Measurements from ENCODE around the gene CCHCR1.

CCHCR1 gene

GRCh38 chr6:31161216-31162126, 3.9 kb upstream of the CCHCR1 start:
- WGBS: 88% methylated on average over 19 of the region's 19 CpGs
- Histone ChIP-seq H3K27me3 (ENCODE audit: insufficient read depth, low read length) (peaks cover 4% of the 10 kb centered on the region; the same call in 1 of the 2 replicates), H3K36me3 (ENCODE audit: insufficient read depth, low read length) (peaks cover 51% of the 10 kb centered on the region), H3K4me3 (ENCODE audit: low read length) (no peak overlapping the region), H3K27ac (ENCODE audit: low read depth, low read length) (peak overlapping the region; percentile 44; the same call in 1 of the 2 replicates), H3K4me1 (ENCODE audit: insufficient read depth, low read length) (peaks cover 19% of the 10 kb centered on the region; the same call in 1 of the 2 replicates), H3K9ac (ENCODE audit: low read depth, low read length) (no peak overlapping the region), H3K9me3 (ENCODE audit: insufficient read depth, low read depth, low read length) (no peaks in the 10 kb centered on the region)

- 6% methylated on average over 35 of the region's 35 CpGs for WGBS
- H3K4me3 ChIP-seq (ENCODE audit: low read length): peak overlapping the region; percentile 80
- H3K4me1 ChIP-seq (ENCODE audit: insufficient read depth, low read length): peaks cover 12% of the 10 kb centered on the region; the same call in 1 of the 2 replicates
- no peak overlapping the region; the same call in 1 of the 2 replicates for H3K27ac ChIP-seq (ENCODE audit: low read depth, low read length)
- H3K9ac ChIP-seq (ENCODE audit: low read depth, low read length): peak overlapping the region; percentile 48; the same call in 1 of the 2 replicates
- H3K9me3 ChIP-seq (ENCODE audit: insufficient read depth, low read depth, low read length): no peaks in the 10 kb centered on the region
- H3K36me3 ChIP-seq (ENCODE audit: insufficient read depth, low read length): peaks cover 53% of the 10 kb centered on the region
- H3K27me3 ChIP-seq (ENCODE audit: insufficient read depth, low read length): peaks cover 4% of the 10 kb centered on the region; the same call in 1 of the 2 replicates
These were observed 1.6 kb upstream of the CCHCR1 start for GRCh38 chr6:31158863-31159855.

GRCh38 chr6:31158140-31158862, 699 bp upstream of the CCHCR1 start, which contains the start of gene TCF19:
TSS of gene TCF19 (plus strand) at chr6:31158589. CDS start at chr6:31159470, 881 bp downstream.
- H3K27ac ChIP-seq (ENCODE audit: low read depth, low read length): peak within 1 kb of the TSS; percentile 66; the same call in 1 of the 2 replicates
- H3K4me3 ChIP-seq (ENCODE audit: low read length): peak within 1 kb of the TSS; percentile 80
- H3K4me1 ChIP-seq (ENCODE audit: insufficient read depth, low read length): peaks cover 12% of the 10 kb centered on the region; the same call in 1 of the 2 replicates
- peak within 1 kb of the TSS; percentile 66 for H3K9ac ChIP-seq (ENCODE audit: low read depth, low read length)
- peaks cover 49% of the 10 kb centered on the region for H3K36me3 ChIP-seq (ENCODE audit: insufficient read depth, low read length)
- peaks cover 4% of the 10 kb centered on the region; the same call in 1 of the 2 replicates for H3K27me3 ChIP-seq (ENCODE audit: insufficient read depth, low read length)
- WGBS: under 1% methylated on average over 65 of the region's 65 CpGs
- no peaks in the 10 kb centered on the region for H3K9me3 ChIP-seq (ENCODE audit: insufficient read depth, low read depth, low read length)

- H3K4me3 ChIP-seq (ENCODE audit: low read length): 0 out of 2 replicates have a peak overlapping the region, but pooled peaks have one; percentile 80
- peaks cover 4% of the 10 kb centered on the region; the same call in 1 of the 2 replicates for H3K27me3 ChIP-seq (ENCODE audit: insufficient read depth, low read length)
- no peak overlapping the region for H3K9ac ChIP-seq (ENCODE audit: low read depth, low read length)
These were observed 961 bp downstream of the CCHCR1 start for GRCh38 chr6:31156641-31157040.

GRCh38 chr6:31154436-31154835, 3.2 kb downstream of the CCHCR1 start:
- Histone ChIP-seq H3K4me1 (ENCODE audit: insufficient read depth, low read length) (peaks cover 6% of the 10 kb centered on the region; the same call in 1 of the 2 replicates), H3K27me3 (ENCODE audit: insufficient read depth, low read length) (no peaks in the 10 kb centered on the region; the same call in 1 of the 2 replicates), H3K4me3 (ENCODE audit: low read length) (no peak overlapping the region), H3K9me3 (ENCODE audit: insufficient read depth, low read depth, low read length) (no peaks in the 10 kb centered on the region), H3K27ac (ENCODE audit: low read depth, low read length) (no peak overlapping the region), H3K36me3 (ENCODE audit: insufficient read depth, low read length) (peaks cover 40% of the 10 kb centered on the region), H3K9ac (ENCODE audit: low read depth, low read length) (no peak overlapping the region)
- WGBS: 97% methylated on average over 15 of the region's 15 CpGs

More at GRCh38 chr6:31156641-31157040, 961 bp downstream of the CCHCR1 start:
- 93% methylated on average over 7 of the region's 7 CpGs for WGBS
- H3K27ac ChIP-seq (ENCODE audit: low read depth, low read length): no peak overlapping the region
- peaks cover 12% of the 10 kb centered on the region; the same call in 1 of the 2 replicates for H3K4me1 ChIP-seq (ENCODE audit: insufficient read depth, low read length)
- H3K36me3 ChIP-seq (ENCODE audit: insufficient read depth, low read length): peaks cover 32% of the 10 kb centered on the region
- H3K9me3 ChIP-seq (ENCODE audit: insufficient read depth, low read depth, low read length): no peaks in the 10 kb centered on the region

- Histone ChIP-seq H3K4me1 (ENCODE audit: insufficient read depth, low read length) (peaks cover 6% of the 10 kb centered on the region; the same call in 1 of the 2 replicates), H3K4me3 (ENCODE audit: low read length) (no peak overlapping the region), H3K36me3 (ENCODE audit: insufficient read depth, low read length) (peaks cover 47% of the 10 kb centered on the region), H3K27ac (ENCODE audit: low read depth, low read length) (no peak overlapping the region), H3K9me3 (ENCODE audit: insufficient read depth, low read depth, low read length) (no peaks in the 10 kb centered on the region), H3K9ac (ENCODE audit: low read depth, low read length) (no peak overlapping the region), H3K27me3 (ENCODE audit: insufficient read depth, low read length) (no peaks in the 10 kb centered on the region)
- WGBS: 93% methylated on average over 7 of the region's 7 CpGs
These were observed 4.8 kb downstream of the CCHCR1 start for GRCh38 chr6:31152781-31153180.

GRCh38 chr6:31149827-31150447, 7.7 kb downstream of the CCHCR1 start:
- Histone ChIP-seq H3K9ac (ENCODE audit: low read depth, low read length) (no peak overlapping the region), H3K27ac (ENCODE audit: low read depth, low read length) (no peak overlapping the region), H3K4me3 (ENCODE audit: low read length) (no peak overlapping the region), H3K4me1 (ENCODE audit: insufficient read depth, low read length) (no peaks in the 10 kb centered on the region), H3K36me3 (ENCODE audit: insufficient read depth, low read length) (peaks cover 51% of the 10 kb centered on the region), H3K9me3 (ENCODE audit: insufficient read depth, low read depth, low read length) (no peaks in the 10 kb centered on the region), H3K27me3 (ENCODE audit: insufficient read depth, low read length) (no peaks in the 10 kb centered on the region)
- WGBS: 96% methylated on average over 6 of the region's 6 CpGs

GRCh38 chr6:31145386-31145785, 12.2 kb downstream of the CCHCR1 start:
- 95% methylated on average over 10 of the region's 10 CpGs for WGBS
- peaks cover 57% of the 10 kb centered on the region for H3K36me3 ChIP-seq (ENCODE audit: insufficient read depth, low read length)
- H3K4me3 ChIP-seq (ENCODE audit: low read length): no peak overlapping the region
- H3K27ac ChIP-seq (ENCODE audit: low read depth, low read length): no peak overlapping the region
- H3K9me3 ChIP-seq (ENCODE audit: insufficient read depth, low read depth, low read length): no peaks in the 10 kb centered on the region
- peaks cover 9% of the 10 kb centered on the region; the same call in 1 of the 2 replicates for H3K4me1 ChIP-seq (ENCODE audit: insufficient read depth, low read length)
- H3K27me3 ChIP-seq (ENCODE audit: insufficient read depth, low read length): no peaks in the 10 kb centered on the region
- no peak overlapping the region for H3K9ac ChIP-seq (ENCODE audit: low read depth, low read length)

GRCh38 chr6:31144970-31145340, 12.6 kb downstream of the CCHCR1 start:
- H3K4me3 ChIP-seq (ENCODE audit: low read length): no peak overlapping the region
- no peaks in the 10 kb centered on the region for H3K27me3 ChIP-seq (ENCODE audit: insufficient read depth, low read length)
- H3K9ac ChIP-seq (ENCODE audit: low read depth, low read length): no peak overlapping the region
- no peak overlapping the region for H3K27ac ChIP-seq (ENCODE audit: low read depth, low read length)
- H3K9me3 ChIP-seq (ENCODE audit: insufficient read depth, low read depth, low read length): no peaks in the 10 kb centered on the region
- H3K4me1 ChIP-seq (ENCODE audit: insufficient read depth, low read length): peaks cover 9% of the 10 kb centered on the region; the same call in 1 of the 2 replicates
- 89% methylated on average over 11 of the region's 11 CpGs for WGBS
- H3K36me3 ChIP-seq (ENCODE audit: insufficient read depth, low read length): peaks cover 53% of the 10 kb centered on the region

Data from HUES64 (cell line).